A549 (cell line): ENCODE measurements around the gene DPYD. TPM values are rescaled to one million over a fixed set of nuclear protein-coding genes. Genes with fewer than 3 reads are reported as not detected.

Experiments used
- ATAC-seq, 2 experiments: fragments of 200-7000 bp in 1 of 2; fragments of >200 bp in 1 of 2; cut with Nextera tagmentation in 1 of 2; cut with Tn5 transposase in 1 of 2; 3 replicates each; pipeline versions ENCODE4 v1.8.0 to v1.9.1; 2018 to 2020; ENCODE audit warnings: mild to moderate bottlenecking in 1 of 2, moderate library complexity in 1 of 2
- CTCF ChIA-PET: fragments of 300-600 bp; sonication (Branson Sonifier 250); formaldehyde crosslinking; extraction: SDS; loops from one replicate; lab custom pipeline; 2021; ENCODE audit warnings: antibody characterized with exemption, inconsistent platforms; lab: Yijun Ruan, JAX
- POLR2A ChIA-PET: fragments of 350-600 bp; formaldehyde crosslinking; extraction: SDS; loops from one replicate; lab custom pipeline; 2021; ENCODE audit warnings: antibody characterized with exemption, inconsistent platforms; lab: Yijun Ruan, JAX
- DNase-seq, 2 experiments: peaks; one replicate each; pipeline versions ENCODE4 v3.0.0 to v3.0.0-alpha.2; 2011 to 2016; ENCODE audit warnings: low read depth in 1 of 2, low spot score in 1 of 2
- FAIRE-seq: peaks from 2 replicates; lab custom pipeline; 2011; peaks lifted over from hg19 to GRCh38; lab: Jason Lieb, UNC
- H3K27ac ChIP-seq, 2 experiments: fragments of >200 bp; sonication (Bioruptor Twin); formaldehyde crosslinking; 3 replicates each; pipeline ENCODE4 v1.5.1; 2016 to 2017
- H3K4me1 ChIP-seq: fragments of >200 bp; sonication (Bioruptor Twin); formaldehyde crosslinking; 3 replicates; pipeline ENCODE4 v1.6.1; 2016
- H3K4me2 ChIP-seq: fragments of >200 bp; sonication (Bioruptor Twin); formaldehyde crosslinking; 3 replicates; pipeline ENCODE4 v1.6.1; 2016
- H3K4me3 ChIP-seq: fragments of >200 bp; sonication (Bioruptor Twin); formaldehyde crosslinking; 3 replicates; pipeline ENCODE4 v1.5.1; 2016
- H3K9me3 ChIP-seq: fragments of >200 bp; sonication (Bioruptor Twin); formaldehyde crosslinking; 3 replicates; pipeline ENCODE4 v1.6.1; 2016
- BHLHE40 ChIP-seq: IDR thresholded peaks from 2 replicates; pipeline ENCODE4 v1.6.1; 2012; ENCODE audit warnings: low read depth, low read length, inconsistent platforms
- CBX2 ChIP-seq: fragments of 200-600 bp; sonication (generic); IDR thresholded peaks from 2 replicates; pipeline ENCODE4 v1.6.1; 2016; ENCODE audit warnings: low read depth, mild to moderate bottlenecking, borderline replicate concordance
- E2F6 ChIP-seq: IDR thresholded peaks from 2 replicates; pipeline ENCODE4 v1.6.1; 2012; ENCODE audit warnings: low read depth, borderline replicate concordance
- EHF ChIP-seq: fragments of 250-450 bp; sonication (Bioruptor Pico); IDR thresholded peaks from 2 replicates; pipeline ENCODE4 v1.5.0; 2020; ENCODE audit warnings: mild to moderate bottlenecking
- EHMT2 ChIP-seq: fragments of 200-600 bp; sonication (generic); IDR thresholded peaks from 2 replicates; pipeline ENCODE4 v1.6.1; 2016; ENCODE audit warnings: antibody characterized with exemption, low read depth, mild to moderate bottlenecking, moderate library complexity
- FOSL2 ChIP-seq, 2 experiments: fragments of 450-650 bp in 1 of 2; fragments of >200 bp in 1 of 2; sonication (Bioruptor Twin) in 1 of 2; formaldehyde crosslinking; IDR thresholded peaks; 2 replicates each; pipeline versions ENCODE4 v1.5.0 to v1.6.1; 2016 to 2020; ENCODE audit warnings: mild to moderate bottlenecking in 1 of 2, moderate library complexity in 1 of 2
- FOXS1 ChIP-seq: fragments of 250-450 bp; sonication (Bioruptor Pico); IDR thresholded peaks from 2 replicates; pipeline ENCODE4 v1.5.0; 2020; ENCODE audit warnings: mild to moderate bottlenecking, moderate library complexity
- HES2 ChIP-seq: fragments of >200 bp; sonication (Bioruptor Twin); formaldehyde crosslinking; IDR thresholded peaks from 2 replicates; pipeline ENCODE4 v1.6.1; 2016
- JUNB ChIP-seq: fragments of >200 bp; sonication (Bioruptor Twin); formaldehyde crosslinking; IDR thresholded peaks from 2 replicates; pipeline ENCODE4 v1.6.1; 2016
- KDM1A ChIP-seq: fragments of 200-600 bp; sonication (generic); IDR thresholded peaks from 2 replicates; pipeline ENCODE4 v1.6.1; 2016; ENCODE audit warnings: low read depth, mild to moderate bottlenecking
- MAX ChIP-seq: IDR thresholded peaks from 2 replicates; pipeline ENCODE4 v1.6.1; 2012
- NR3C1 ChIP-seq: fragments of >200 bp; sonication (Bioruptor Twin); formaldehyde crosslinking; IDR thresholded peaks from 3 replicates; pipeline ENCODE4 v1.6.1; 2017
- RAD21 ChIP-seq, 2 experiments: fragments of >200 bp in 1 of 2; sonication (Bioruptor Twin) in 1 of 2; formaldehyde crosslinking in 1 of 2; IDR thresholded peaks in 1 of 2; conservative IDR thresholded peaks in 1 of 2; 2 replicates in 1 of 2; 3 replicates in 1 of 2; pipeline ENCODE4 v1.6.1; 2012 to 2018; ENCODE audit warnings: inconsistent platforms in 1 of 2
- REST ChIP-seq: fragments of 200-600 bp; sonication (generic); IDR thresholded peaks from 2 replicates; pipeline ENCODE4 v1.6.1; 2016; ENCODE audit warnings: antibody characterized with exemption, mild to moderate bottlenecking, moderate library complexity
- SMC3 ChIP-seq: fragments of >200 bp; sonication (Bioruptor Twin); formaldehyde crosslinking; IDR thresholded peaks from 3 replicates; pipeline ENCODE4 v1.6.1; 2018; ENCODE audit warnings: inconsistent platforms
- SREBF2 ChIP-seq: fragments of 450-650 bp; IDR thresholded peaks from 2 replicates; pipeline ENCODE4 v1.6.1; 2014; ENCODE audit warnings: mild to moderate bottlenecking, moderate library complexity
- TP53 ChIP-seq: fragments of 250-450 bp; sonication (Bioruptor Pico); IDR thresholded peaks from 2 replicates; pipeline ENCODE4 v1.5.0; 2021; ENCODE audit warnings: mild to moderate bottlenecking, moderate library complexity
- ZSCAN20 ChIP-seq: fragments of 250-450 bp; sonication (Bioruptor Pico); IDR thresholded peaks from 2 replicates; pipeline ENCODE4 v1.8.0; 2022; ENCODE audit warnings: mild to moderate bottlenecking, moderate library complexity
- WGBS: methylation state at CpG from one replicate; pipeline ENCODE4 v1.1.6; 2017; ENCODE audit errors: missing lambda C conversion rate; 5-methylcytosine and 5-hydroxymethylcytosine counted together
- polyA plus RNA-seq, 4 experiments: library from polyadenylated mRNA; depleted of rRNA in 3 of 4; stranded (reverse); fragments of >200 nt; fragmentation: RNase III in 1 of 4; extraction: RNeasy Plus Mini Kit Qiagen cat#74134 plus additional on column Dnase treatment in 1 of 4; gene quantifications; 2 replicates in 3 of 4; 3 replicates in 1 of 4; pipeline ENCODE4 v1.2.3, GENCODE V29; 2011 to 2017
- TF ChIP-seq, protein P1 (sequence below): fragments of 250-450 bp; sonication (Bioruptor Pico); IDR thresholded peaks from 2 replicates; pipeline ENCODE4 v1.5.0; 2021; ENCODE audit warnings: mild to moderate bottlenecking, moderate library complexity, borderline replicate concordance
- TF ChIP-seq, protein P2 (sequence below): IDR thresholded peaks from 2 replicates; pipeline ENCODE4 v1.6.1; 2012

The DPYD gene
- polyA plus RNA-seq, 2 of the 4 experiments (the other 2 are of a cell fraction): 5.9 to 7.5 TPM

DNA sequence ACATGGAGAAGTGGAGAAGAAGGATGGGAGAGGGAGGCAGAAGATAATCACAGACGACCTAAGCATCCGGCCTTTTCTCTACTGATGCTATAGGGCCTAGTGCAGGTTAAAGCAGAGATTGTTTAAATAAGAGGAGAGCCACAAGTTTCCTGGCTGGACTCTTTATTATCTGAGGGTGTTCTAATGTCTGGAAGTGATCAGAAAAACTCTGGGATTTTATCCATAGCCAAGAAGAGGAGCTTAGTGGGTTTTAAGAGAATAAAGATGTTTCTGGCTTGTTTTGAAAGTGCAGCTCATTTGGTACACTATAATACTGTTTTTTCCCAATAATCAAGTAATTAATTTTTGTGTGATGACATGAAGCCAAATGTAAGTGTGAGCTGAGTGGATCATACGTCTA, 780.2 kb downstream of the DPYD start (continued):
- TF ChIP-seq EHMT2: no peak

DNA sequence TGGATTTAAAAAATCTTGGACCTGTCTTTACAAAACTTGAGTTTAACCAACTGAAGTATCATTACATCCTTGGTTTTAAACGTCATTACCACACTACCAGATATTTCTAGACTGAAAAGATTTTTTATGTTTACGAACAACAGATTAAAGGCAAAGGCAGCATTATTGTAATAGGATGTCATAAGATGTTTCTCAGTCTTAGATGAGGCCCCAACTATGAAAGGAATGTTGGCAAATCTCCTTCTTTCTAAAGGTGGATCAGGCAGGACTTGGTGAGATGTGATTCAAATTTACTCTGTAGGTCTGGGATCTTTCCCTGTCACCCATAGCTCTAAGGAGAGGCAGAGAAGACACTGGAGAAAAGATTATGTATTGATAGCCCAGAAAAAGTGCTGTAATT, 781.3 kb downstream of the DPYD start:
- no peaks in the 10 kb centered on the region for H3K9me3 ChIP-seq
- CTCF ChIA-PET: interaction anchor here (1.2 to 2.0 kb wide), 2 partner anchors 8 to 386 kb away, joined by 3 to 7 read pairs; no protein-coding TSS in a partner anchor
- TF ChIP-seq FOSL2 (IDR thresholded peaks at IDR 0.05): no peak
- no peak for TF ChIP-seq FOSL2 (CRISPR knock-in tag; IDR thresholded peaks at IDR 0.05)
- no peak for TF ChIP-seq HES2
- no peak for TF ChIP-seq KDM1A
- TF ChIP-seq NR3C1: no peak
- TF ChIP-seq TP53 (CRISPR knock-in tag): no peak
- TF ChIP-seq EHF: no peak
- no peak for TF ChIP-seq E2F6
- TF ChIP-seq, protein P1, sequence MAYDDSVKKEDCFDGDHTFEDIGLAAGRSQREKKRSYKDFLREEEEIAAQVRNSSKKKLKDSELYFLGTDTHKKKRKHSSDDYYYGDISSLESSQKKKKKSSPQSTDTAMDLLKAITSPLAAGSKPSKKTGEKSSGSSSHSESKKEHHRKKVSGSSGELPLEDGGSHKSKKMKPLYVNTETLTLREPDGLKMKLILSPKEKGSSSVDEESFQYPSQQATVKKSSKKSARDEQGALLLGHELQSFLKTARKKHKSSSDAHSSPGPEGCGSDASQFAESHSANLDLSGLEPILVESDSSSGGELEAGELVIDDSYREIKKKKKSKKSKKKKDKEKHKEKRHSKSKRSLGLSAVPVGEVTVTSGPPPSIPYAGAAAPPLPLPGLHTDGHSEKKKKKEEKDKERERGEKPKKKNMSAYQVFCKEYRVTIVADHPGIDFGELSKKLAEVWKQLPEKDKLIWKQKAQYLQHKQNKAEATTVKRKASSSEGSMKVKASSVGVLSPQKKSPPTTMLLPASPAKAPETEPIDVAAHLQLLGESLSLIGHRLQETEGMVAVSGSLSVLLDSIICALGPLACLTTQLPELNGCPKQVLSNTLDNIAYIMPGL: no peak
- no peak for TF ChIP-seq CBX2
- TF ChIP-seq, all 56 proteins: peak for 0
- ATAC-seq (no peak), FAIRE-seq (no peak), DNase-seq (no peak)
- Histone ChIP-seq H3K4me3 (no peak overlapping the region), H3K27ac (no peak overlapping the region), H3K4me1 (peaks cover 16% of the 10 kb centered on the region), H3K4me2 (no peak overlapping the region)
- POLR2A ChIA-PET: no interaction called here
- 77% methylated on average over 2 of the region's 2 CpGs for WGBS

DNA sequence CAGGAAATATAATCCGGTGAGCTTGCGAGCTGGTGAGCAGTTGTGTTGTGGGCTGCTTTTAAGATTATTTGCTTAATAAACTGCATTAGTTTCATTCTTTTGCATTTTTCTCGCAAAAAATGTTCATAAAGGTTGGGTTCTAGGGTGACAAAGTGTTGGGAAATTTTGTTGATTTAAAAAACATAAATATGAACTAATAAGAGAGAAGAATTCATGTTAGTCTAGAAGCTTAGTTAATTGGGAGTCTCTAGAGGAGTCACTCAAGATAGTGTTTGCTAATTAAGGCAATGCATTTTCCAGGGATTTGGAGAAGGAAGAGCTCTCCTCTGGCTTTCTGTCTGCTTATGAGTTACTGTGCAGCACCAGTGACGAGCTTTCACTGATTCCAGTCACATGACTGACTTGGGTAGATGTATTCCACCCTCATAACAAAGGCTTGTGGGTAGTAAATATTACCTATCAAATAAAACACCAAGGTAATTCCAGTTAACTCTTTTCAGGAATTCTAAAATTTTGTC, 782.3 kb downstream of the DPYD start:
- 36% methylated on average over 4 of the region's 4 CpGs for WGBS
- Histone ChIP-seq H3K4me2 (peak overlapping the region; percentile 48), H3K9me3 (no peaks in the 10 kb centered on the region), H3K27ac (peak overlapping the region in 1 of 2 experiments; percentile 41; a peak in 1 of 6 replicates), H3K4me1 (peaks cover 7% of the 10 kb centered on the region; the same call in 2 of the 3 replicates), H3K4me3 (no peak overlapping the region)
- TF ChIP-seq SREBF2 (no peak), ZSCAN20 (CRISPR knock-in tag) (no peak), MAX (no peak), BHLHE40 (no peak), FOXS1 (CRISPR knock-in tag) (no peak)
- no peak; a peak in 1 of 6 replicates for ATAC-seq
- ChIA-PET CTCF (interaction anchor here (0.7 to 2.9 kb wide), 8 partner anchors 9 to 387 kb away, joined by 3 to 9 read pairs (median 3); no protein-coding TSS in a partner anchor), POLR2A (interaction anchor here (0.6 kb wide), 1 partner anchor 442 kb away, joined by 5 read pairs; no protein-coding TSS in a partner anchor)
- no peak for DNase-seq
- FAIRE-seq: no peak

DNA sequence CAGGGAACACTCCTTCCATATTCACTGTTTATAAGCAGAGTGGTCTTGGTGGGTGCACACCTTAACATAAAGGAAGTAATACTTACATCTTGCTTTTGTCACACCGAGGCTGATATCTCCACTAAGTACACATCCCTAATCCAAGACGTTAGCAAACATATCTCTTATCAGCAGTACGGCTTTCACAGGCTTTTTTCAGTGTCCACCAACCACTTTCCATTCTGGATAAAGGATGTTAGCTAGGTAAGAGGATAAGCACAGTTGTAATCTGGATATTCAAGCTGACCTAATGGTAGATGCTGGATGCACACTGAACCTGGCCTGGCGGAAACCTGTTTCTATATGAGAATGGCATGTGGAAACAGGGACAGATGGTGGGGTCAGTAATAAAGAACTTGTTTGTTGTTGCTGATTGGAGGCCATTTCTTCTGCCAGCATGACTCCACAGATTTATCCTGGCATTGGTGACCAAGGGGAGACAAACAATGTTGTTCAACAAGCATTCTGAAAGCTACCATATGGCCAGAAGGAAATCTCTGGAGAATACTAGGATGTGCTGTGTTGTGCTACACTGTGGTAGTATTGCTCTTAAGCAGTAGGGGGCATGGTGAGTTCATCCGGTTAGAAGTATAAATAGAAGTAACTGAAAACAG, 782.8 kb downstream of the DPYD start:
- Histone ChIP-seq H3K9me3 (no peaks in the 10 kb centered on the region), H3K4me3 (no peak overlapping the region), H3K27ac (peak overlapping the region in 1 of 2 experiments; percentile 41; a peak in 1 of 6 replicates), H3K4me2 (peak overlapping the region; percentile 48), H3K4me1 (peaks cover under 1% of the 10 kb centered on the region; the same call in 1 of the 3 replicates)
- DNase-seq (peak; percentile 5 to 66), ATAC-seq (peak; percentile 90 to 97), FAIRE-seq (no peak)
- CTCF ChIA-PET: interaction anchor here (0.7 to 2.9 kb wide), 7 partner anchors 9 to 276 kb away, joined by 3 to 9 read pairs (median 3); no protein-coding TSS in a partner anchor
- 54% methylated on average over 5 of the region's 5 CpGs for WGBS
- POLR2A ChIA-PET: interaction anchor here (0.6 kb wide), 1 partner anchor 443 kb away, joined by 5 read pairs; no protein-coding TSS in a partner anchor
- TF ChIP-seq ZSCAN20 (CRISPR knock-in tag) (no peak), RAD21 (conservative IDR thresholded peaks at IDR 0.05 in 1 of 2, IDR thresholded peaks at IDR 0.05 in 1 of 2) (peak; percentile 59 to 61), JUNB (no peak), SMC3 (peak; percentile 49), REST (no peak)
- TF ChIP-seq, protein P2, sequence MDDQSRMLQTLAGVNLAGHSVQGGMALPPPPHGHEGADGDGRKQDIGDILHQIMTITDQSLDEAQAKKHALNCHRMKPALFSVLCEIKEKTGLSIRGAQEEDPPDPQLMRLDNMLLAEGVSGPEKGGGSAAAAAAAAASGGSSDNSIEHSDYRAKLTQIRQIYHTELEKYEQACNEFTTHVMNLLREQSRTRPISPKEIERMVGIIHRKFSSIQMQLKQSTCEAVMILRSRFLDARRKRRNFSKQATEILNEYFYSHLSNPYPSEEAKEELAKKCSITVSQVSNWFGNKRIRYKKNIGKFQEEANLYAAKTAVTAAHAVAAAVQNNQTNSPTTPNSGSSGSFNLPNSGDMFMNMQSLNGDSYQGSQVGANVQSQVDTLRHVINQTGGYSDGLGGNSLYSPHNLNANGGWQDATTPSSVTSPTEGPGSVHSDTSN: no peak
